Neural crest cell (in vitro differentiated cells): Measurements from ENCODE around the gene ZNF85. TPM values are rescaled to one million over a fixed set of nuclear protein-coding genes. Genes with fewer than 3 reads are reported as not detected.

Experiments used
- DNase-seq: peaks from one replicate; pipeline ENCODE4 v3.0.0; 2021; ENCODE audit warnings: low read depth, mixed read lengths, low spot score
- H3K27ac Mint-ChIP-seq: one replicate; pipeline ENCODE4 v1.8.0; 2021; ENCODE audit warnings: mild to moderate bottlenecking, mixed read lengths; ENCODE audit not compliant: unreplicated experiment
- H3K27me3 Mint-ChIP-seq: 2 replicates; pipeline ENCODE4 v1.8.0; 2021; ENCODE audit warnings: low read depth, mild to moderate bottlenecking, mixed read lengths
- H3K36me3 Mint-ChIP-seq: 2 replicates; pipeline ENCODE4 v1.8.0; 2021; ENCODE audit warnings: low read depth, mild to moderate bottlenecking, mixed read lengths
- H3K4me1 Mint-ChIP-seq: 2 replicates; pipeline ENCODE4 v1.8.0; 2021; ENCODE audit warnings: mixed read lengths
- H3K4me3 Mint-ChIP-seq: one replicate; pipeline ENCODE4 v1.8.0; 2021; ENCODE audit warnings: mild to moderate bottlenecking, mixed read lengths
- H3K9me3 Mint-ChIP-seq: 2 replicates; pipeline ENCODE4 v1.8.0; 2021; ENCODE audit warnings: mixed read lengths
- long read RNA-seq: library from polyadenylated mRNA; unstranded; transcript quantifications from one replicate; pipeline ENCODE4 v2.0.0, GENCODE V29; 2020
- total RNA-seq: library from RNA; stranded (reverse); gene quantifications from 2 replicates; pipeline ENCODE4 v1.2.1, GENCODE V29; 2021
- TF ChIP-seq, protein P1 (sequence below): fragments of 200-600 bp; sonication (generic); conservative IDR thresholded peaks from 2 replicates; pipeline ENCODE4 v1.5.0; 2021; ENCODE audit warnings: antibody characterized with exemption, mild to moderate bottlenecking

The ZNF85 gene
- 24.4 and 27.2 TPM in 2 replicates for total RNA-seq
- long read RNA-seq, transcript ZNF85-202 (4 exons, 2,296 nt): minor isoform, 11 of 45 reads
- long read RNA-seq, transcript ZNF85-201 (4 exons, 1,531 nt): major isoform, 21 of 45 reads
- long read RNA-seq, partial matches to known transcripts: 0 of 45 reads
- long read RNA-seq, other reads (novel, unspliced or antisense): 10 of 45 reads

DNA sequence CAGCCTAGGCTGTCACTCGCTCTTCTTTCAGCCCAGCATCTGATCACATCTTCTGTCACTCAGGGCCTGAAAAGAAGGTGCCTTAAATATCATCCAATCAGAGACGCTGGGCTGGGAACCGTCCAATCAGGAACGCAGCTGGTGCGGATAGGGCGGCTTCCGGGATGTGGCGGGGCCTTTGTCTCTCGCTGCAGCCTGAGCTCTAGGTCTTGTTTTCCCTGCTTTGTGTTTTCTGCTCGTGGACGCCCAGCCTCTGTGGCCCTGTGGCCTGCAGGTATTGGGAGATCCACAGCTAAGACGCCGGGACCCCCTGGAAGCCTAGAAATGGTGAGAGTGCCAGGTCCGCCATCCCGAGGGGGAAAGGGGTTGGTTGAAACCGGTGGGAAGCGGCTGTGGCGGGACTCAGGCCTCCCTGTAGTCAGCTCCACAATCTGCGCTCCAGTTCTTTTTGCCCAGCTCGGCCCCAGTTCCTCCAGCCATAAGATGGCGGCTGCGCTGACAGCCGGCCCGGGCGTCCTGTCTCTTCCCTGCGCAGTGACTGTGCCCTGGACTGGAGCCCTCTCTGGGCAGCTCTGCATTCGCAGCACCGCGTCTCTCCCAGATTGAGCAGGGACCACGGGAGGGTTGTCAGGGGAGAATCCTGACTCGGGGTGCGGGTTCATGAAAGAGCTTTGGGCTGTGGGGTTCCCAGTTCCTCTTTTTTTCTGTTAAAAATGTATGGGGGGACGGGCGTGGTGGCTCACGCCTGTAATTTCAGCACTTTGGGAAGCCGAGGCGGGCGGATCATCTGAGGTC lies at the start of gene ZNF85:
Gene ZNF85 (plus strand): TSS at position 175 of the 795 bp plus-strand sequence. CDS start 150 bp downstream, at position 325.
- Mint-ChIP-seq H3K4me3 (peak within 1 kb of the TSS; percentile 100), H3K4me1 (peaks cover 43% of the 10 kb centered on the region), H3K9me3 (peaks cover 5% of the 10 kb centered on the region), H3K27ac (peak within 1 kb of the TSS; percentile 100), H3K27me3 (no peaks in the 10 kb centered on the region), H3K36me3 (peaks cover 26% of the 10 kb centered on the region)
- DNase-seq: peak; percentile 81
- TF ChIP-seq, protein P1, sequence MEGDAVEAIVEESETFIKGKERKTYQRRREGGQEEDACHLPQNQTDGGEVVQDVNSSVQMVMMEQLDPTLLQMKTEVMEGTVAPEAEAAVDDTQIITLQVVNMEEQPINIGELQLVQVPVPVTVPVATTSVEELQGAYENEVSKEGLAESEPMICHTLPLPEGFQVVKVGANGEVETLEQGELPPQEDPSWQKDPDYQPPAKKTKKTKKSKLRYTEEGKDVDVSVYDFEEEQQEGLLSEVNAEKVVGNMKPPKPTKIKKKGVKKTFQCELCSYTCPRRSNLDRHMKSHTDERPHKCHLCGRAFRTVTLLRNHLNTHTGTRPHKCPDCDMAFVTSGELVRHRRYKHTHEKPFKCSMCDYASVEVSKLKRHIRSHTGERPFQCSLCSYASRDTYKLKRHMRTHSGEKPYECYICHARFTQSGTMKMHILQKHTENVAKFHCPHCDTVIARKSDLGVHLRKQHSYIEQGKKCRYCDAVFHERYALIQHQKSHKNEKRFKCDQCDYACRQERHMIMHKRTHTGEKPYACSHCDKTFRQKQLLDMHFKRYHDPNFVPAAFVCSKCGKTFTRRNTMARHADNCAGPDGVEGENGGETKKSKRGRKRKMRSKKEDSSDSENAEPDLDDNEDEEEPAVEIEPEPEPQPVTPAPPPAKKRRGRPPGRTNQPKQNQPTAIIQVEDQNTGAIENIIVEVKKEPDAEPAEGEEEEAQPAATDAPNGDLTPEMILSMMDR: no peak

DNA sequence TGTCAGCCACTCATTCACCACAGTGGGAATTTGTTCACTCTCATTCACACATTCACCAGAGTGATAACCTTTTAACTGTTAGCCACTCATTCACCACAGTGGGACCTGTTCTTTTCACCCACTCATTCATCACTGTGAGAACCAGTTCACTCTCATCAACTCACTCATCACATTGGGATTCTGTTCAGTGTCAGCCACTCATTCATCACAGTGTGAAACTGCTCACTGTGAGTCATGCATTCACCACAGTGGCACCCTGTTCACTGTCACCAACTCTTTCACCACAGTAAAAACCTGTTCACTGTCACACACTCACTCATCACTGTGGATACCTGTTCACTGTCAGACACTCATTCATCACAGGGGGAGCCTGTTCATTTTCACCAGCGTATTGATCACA lies 43.5 kb upstream of the ZNF85 start:
- Mint-ChIP-seq H3K36me3 (peaks cover 68% of the 10 kb centered on the region), H3K4me3 (no peak overlapping the region), H3K4me1 (no peaks in the 10 kb centered on the region), H3K9me3 (peaks cover 78% of the 10 kb centered on the region), H3K27ac (no peak overlapping the region), H3K27me3 (no peaks in the 10 kb centered on the region)
- TF ChIP-seq, protein P1: no peak
- DNase-seq: no peak

DNA sequence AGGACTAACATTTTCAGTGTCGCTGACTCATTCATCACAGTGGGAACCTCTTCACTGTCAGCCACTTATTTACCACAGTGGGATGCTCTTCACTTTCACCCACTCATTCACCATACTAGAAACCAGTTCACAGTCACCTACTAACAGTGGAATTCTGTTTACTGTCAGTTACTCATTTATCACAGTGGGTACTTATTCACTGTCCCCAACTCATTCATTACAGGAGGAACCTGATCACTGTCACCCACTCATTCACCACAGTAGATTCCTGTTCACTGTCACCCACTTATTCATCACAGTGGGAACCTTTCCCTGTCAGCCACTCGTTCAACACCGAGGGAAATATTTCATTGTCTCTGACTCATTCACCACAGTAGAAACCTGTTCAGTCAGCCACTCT lies 10.1 kb upstream of the ZNF85 start:
- peaks cover 55% of the 10 kb centered on the region for H3K9me3 Mint-ChIP-seq

DNA sequence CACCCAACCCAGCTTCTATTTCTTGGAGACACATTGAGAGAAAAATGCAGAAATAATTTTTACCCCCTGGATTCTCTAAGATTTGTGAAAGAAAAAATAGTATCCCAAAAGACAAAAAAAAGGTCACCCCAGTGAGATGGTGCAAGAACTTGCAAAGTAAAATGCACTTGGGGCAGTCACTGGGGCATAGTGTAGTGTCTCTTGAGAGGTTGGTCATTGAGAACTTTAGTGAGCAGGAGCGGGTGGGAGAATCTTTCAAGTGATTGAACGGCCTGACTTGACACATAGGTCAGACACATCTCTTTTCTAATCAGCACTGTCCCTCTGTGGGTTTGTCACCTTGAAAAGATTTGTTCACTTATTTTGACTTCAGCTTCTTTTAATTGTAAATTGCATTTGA lies 2.4 kb downstream of the ZNF85 start:
- H3K4me3 Mint-ChIP-seq: peak overlapping the region; percentile 100
- H3K27me3 Mint-ChIP-seq: no peaks in the 10 kb centered on the region
- H3K9me3 Mint-ChIP-seq: peaks cover 5% of the 10 kb centered on the region
- TF ChIP-seq, protein P1: no peak
- H3K27ac Mint-ChIP-seq: no peak overlapping the region
- peaks cover 35% of the 10 kb centered on the region for H3K36me3 Mint-ChIP-seq
- DNase-seq: no peak
- peaks cover 47% of the 10 kb centered on the region for H3K4me1 Mint-ChIP-seq

More for the DNA sequence above, 10.1 kb upstream of the ZNF85 start:
- Mint-ChIP-seq H3K36me3 (peaks cover 48% of the 10 kb centered on the region), H3K27ac (no peak overlapping the region), H3K4me1 (no peaks in the 10 kb centered on the region), H3K4me3 (no peak overlapping the region), H3K27me3 (peaks cover 3% of the 10 kb centered on the region)
- TF ChIP-seq, protein P1: no peak
- DNase-seq: no peak

DNA sequence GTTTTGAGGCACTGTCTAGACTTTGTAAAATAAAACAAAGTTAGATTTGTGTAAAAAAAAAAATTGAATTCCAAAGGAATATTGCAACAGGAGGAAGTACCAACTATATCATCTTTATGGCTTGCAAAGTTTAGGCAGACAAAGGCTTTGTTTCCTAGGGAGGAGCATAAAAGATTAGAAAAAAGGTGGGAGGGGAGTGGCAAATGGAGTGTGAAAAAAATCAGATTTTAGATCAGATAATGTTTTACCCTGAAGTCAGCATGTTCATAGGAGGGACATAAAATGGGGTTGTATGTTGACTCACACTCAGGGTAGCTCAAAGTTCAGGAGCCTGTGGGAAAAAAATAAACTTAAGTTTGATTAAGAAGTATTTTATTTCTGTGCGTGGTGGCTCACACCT lies 3.7 kb downstream of the ZNF85 start:
- no peak overlapping the region for H3K27ac Mint-ChIP-seq
- peaks cover 47% of the 10 kb centered on the region for H3K4me1 Mint-ChIP-seq
- no peaks in the 10 kb centered on the region for H3K27me3 Mint-ChIP-seq
- no peak for DNase-seq
- H3K9me3 Mint-ChIP-seq: peaks cover 5% of the 10 kb centered on the region
- TF ChIP-seq, protein P1: no peak
- no peak overlapping the region for H3K4me3 Mint-ChIP-seq
- peaks cover 42% of the 10 kb centered on the region for H3K36me3 Mint-ChIP-seq
